SK-N-SH treated with all-trans-retinoic acid at 6 μM for 48 hours (cell line): Measurements from ENCODE around the gene PRR36.

Experiments used
- ARNTL ChIP-seq: fragments of 450-650 bp; formaldehyde crosslinking; IDR thresholded peaks from 2 replicates; pipeline ENCODE4 v1.5.0; 2020; ENCODE audit warnings: low read depth, mild to moderate bottlenecking, moderate library complexity, borderline replicate concordance
- BACH2 ChIP-seq: fragments of 250-450 bp; sonication (Bioruptor Pico); IDR thresholded peaks from 2 replicates; pipeline ENCODE4 v1.9.0; 2021; ENCODE audit warnings: mild to moderate bottlenecking, borderline replicate concordance
- CREB5 ChIP-seq: fragments of 250-450 bp; sonication (Bioruptor Pico); IDR thresholded peaks from 2 replicates; pipeline ENCODE4 v1.5.1; 2020; ENCODE audit warnings: low read depth, mild to moderate bottlenecking, moderate library complexity
- PATZ1 ChIP-seq: fragments of 250-450 bp; sonication (Bioruptor Pico); IDR thresholded peaks from 2 replicates; pipeline ENCODE4 v1.8.0; 2020; ENCODE audit warnings: mild to moderate bottlenecking, moderate library complexity, borderline replicate concordance
- PPARA ChIP-seq: fragments of 250-450 bp; sonication (Bioruptor Pico); IDR thresholded peaks from 2 replicates; pipeline ENCODE4 v1.5.0; 2020; ENCODE audit warnings: mild to moderate bottlenecking, borderline replicate concordance
- RARB ChIP-seq: fragments of 250-450 bp; sonication (Bioruptor Pico); IDR thresholded peaks from 2 replicates; pipeline ENCODE4 v1.8.0; 2021; ENCODE audit warnings: mild to moderate bottlenecking, moderate library complexity
- ZFP3 ChIP-seq: fragments of 250-450 bp; sonication (Bioruptor Pico); IDR thresholded peaks from 2 replicates; pipeline ENCODE4 v1.5.0; 2020; ENCODE audit warnings: mild to moderate bottlenecking, moderate library complexity
- ZFP30 ChIP-seq: fragments of 450-650 bp; formaldehyde crosslinking; IDR thresholded peaks from 2 replicates; pipeline ENCODE4 v1.5.0; 2022; ENCODE audit warnings: mild to moderate bottlenecking, moderate library complexity
- TF ChIP-seq, protein P1 (sequence below): fragments of 250-450 bp; sonication (Bioruptor Pico); IDR thresholded peaks from 2 replicates; pipeline ENCODE4 v1.8.0; 2021; ENCODE audit warnings: low read depth, mild to moderate bottlenecking, moderate library complexity, borderline replicate concordance

GRCh38 chr19:7848779-7849457, 25.3 kb downstream of the PRR36 start:
- TF ChIP-seq PPARA (CRISPR knock-in tag) (no peak), BACH2 (CRISPR knock-in tag) (no peak), RARB (CRISPR knock-in tag) (no peak), PATZ1 (CRISPR knock-in tag) (no peak), ZFP30 (CRISPR knock-in tag) (no peak), CREB5 (CRISPR knock-in tag) (no peak), ARNTL (CRISPR knock-in tag) (no peak), ZFP3 (CRISPR knock-in tag) (no peak)
- TF ChIP-seq, protein P1, sequence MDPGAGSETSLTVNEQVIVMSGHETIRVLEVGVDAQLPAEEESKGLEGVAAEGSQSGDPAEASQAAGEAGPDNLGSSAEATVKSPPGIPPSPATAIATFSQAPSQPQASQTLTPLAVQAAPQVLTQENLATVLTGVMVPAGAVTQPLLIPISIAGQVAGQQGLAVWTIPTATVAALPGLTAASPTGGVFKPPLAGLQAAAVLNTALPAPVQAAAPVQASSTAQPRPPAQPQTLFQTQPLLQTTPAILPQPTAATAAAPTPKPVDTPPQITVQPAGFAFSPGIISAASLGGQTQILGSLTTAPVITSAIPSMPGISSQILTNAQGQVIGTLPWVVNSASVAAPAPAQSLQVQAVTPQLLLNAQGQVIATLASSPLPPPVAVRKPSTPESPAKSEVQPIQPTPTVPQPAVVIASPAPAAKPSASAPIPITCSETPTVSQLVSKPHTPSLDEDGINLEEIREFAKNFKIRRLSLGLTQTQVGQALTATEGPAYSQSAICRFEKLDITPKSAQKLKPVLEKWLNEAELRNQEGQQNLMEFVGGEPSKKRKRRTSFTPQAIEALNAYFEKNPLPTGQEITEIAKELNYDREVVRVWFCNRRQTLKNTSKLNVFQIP (CRISPR knock-in tag): no peak
